ENCODE measurements around the gene ROR2. TPM values are rescaled to one million over a fixed set of nuclear protein-coding genes. Genes with fewer than 3 reads are reported as not detected.

ROR2 gene
- total RNA-seq, 1 experiment from 2014 or later, result not detected

- intact Hi-C loops (cut with micrococcal nuclease; ENCODE audit: unreplicated experiment), result no loop called here
- no peak overlapping the region for H3K4me3 Mint-ChIP-seq (ENCODE audit: low read depth, unreplicated experiment)
- no TSS peak for BruUV-seq (replicated peaks)
- H3K27me3 Mint-ChIP-seq (ENCODE audit: unreplicated experiment), result peaks cover 64% of the 10 kb centered on the region
- H3K36me3 Mint-ChIP-seq (ENCODE audit: insufficient read depth, unreplicated experiment), result no peaks in the 10 kb centered on the region
- TF ChIP-seq CTCF (IDR thresholded peaks at IDR 0.05; ENCODE audit: unreplicated experiment), result no peak
- H3K27ac Mint-ChIP-seq (ENCODE audit: unreplicated experiment), result no peak overlapping the region
- H3K9me3 Mint-ChIP-seq (ENCODE audit: low read depth, unreplicated experiment), result no peaks in the 10 kb centered on the region
- no peaks in the 10 kb centered on the region for H3K4me1 Mint-ChIP-seq (ENCODE audit: low read depth, unreplicated experiment)
- CTCF ChIA-PET, result no interaction called here
- no peak for DNase-seq
Measured at GRCh38 chr9:91896097-91896496, 53.9 kb downstream of the ROR2 start.

GRCh38 chr9:91894536-91894935 is 55.5 kb downstream of the ROR2 start:
- Mint-ChIP-seq H3K27me3 (ENCODE audit: unreplicated experiment) (peaks cover 71% of the 10 kb centered on the region), H3K4me3 (ENCODE audit: low read depth, unreplicated experiment) (no peak overlapping the region), H3K36me3 (ENCODE audit: insufficient read depth, unreplicated experiment) (no peaks in the 10 kb centered on the region), H3K27ac (ENCODE audit: unreplicated experiment) (no peak overlapping the region), H3K9me3 (ENCODE audit: low read depth, unreplicated experiment) (no peaks in the 10 kb centered on the region), H3K4me1 (ENCODE audit: low read depth, unreplicated experiment) (no peaks in the 10 kb centered on the region)
- no peak for TF ChIP-seq CTCF (IDR thresholded peaks at IDR 0.05; ENCODE audit: unreplicated experiment)
- no peak for DNase-seq
- CTCF ChIA-PET, result no interaction called here
- intact Hi-C loops (cut with micrococcal nuclease; ENCODE audit: unreplicated experiment), result no loop called here
- BruUV-seq (replicated peaks), result no TSS peak

DNA sequence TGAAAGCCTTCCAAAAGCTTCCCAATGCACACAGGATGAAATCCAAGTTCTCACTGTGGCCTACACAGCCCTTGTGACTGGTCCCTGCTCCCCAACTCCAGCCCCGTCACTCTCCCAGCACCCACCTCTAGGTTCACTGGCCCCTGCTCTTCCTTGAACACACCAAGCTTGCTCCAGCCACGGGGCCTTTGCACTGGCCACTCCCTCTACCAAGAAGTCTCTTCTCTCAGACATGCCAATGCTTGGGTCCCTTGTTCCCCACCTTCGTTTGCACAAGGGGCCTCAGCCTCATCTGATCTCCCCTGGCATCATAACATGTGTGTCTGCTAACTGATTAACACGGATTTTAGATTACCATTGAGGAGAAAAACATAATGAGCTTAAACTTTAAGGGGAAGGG is 56.0 kb downstream of the ROR2 start:
- intact Hi-C loops (cut with micrococcal nuclease; ENCODE audit: unreplicated experiment), result no loop called here
- Mint-ChIP-seq H3K9me3 (ENCODE audit: low read depth, unreplicated experiment) (no peaks in the 10 kb centered on the region), H3K27ac (ENCODE audit: unreplicated experiment) (no peak overlapping the region), H3K4me3 (ENCODE audit: low read depth, unreplicated experiment) (no peak overlapping the region), H3K36me3 (ENCODE audit: insufficient read depth, unreplicated experiment) (no peaks in the 10 kb centered on the region), H3K4me1 (ENCODE audit: low read depth, unreplicated experiment) (no peaks in the 10 kb centered on the region), H3K27me3 (ENCODE audit: unreplicated experiment) (peaks cover 71% of the 10 kb centered on the region)
- no TSS peak for BruUV-seq (replicated peaks)
- TF ChIP-seq CTCF (IDR thresholded peaks at IDR 0.05; ENCODE audit: unreplicated experiment), result no peak
- DNase-seq, result no peak
- CTCF ChIA-PET, result no interaction called here

DNA sequence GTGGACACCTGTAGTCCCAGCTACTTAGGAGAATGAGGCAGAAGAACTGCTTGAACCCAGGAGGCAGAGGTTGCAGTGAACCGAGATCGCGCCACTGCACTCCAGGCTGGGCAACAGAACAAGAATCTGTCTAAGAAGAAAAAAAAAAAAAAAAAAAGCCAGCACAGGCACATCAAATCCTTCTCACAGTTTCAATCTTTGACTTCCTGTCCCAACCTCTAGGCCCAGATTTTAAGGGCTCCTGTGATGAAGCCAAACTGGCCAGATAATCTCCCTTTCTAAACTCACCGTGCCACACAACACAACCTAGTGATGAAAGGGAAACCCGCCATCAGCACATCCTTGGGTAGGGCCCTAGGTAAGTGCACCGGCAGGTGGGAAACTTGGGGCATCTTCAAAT is 58.1 kb downstream of the ROR2 start:
- Mint-ChIP-seq H3K9me3 (ENCODE audit: low read depth, unreplicated experiment) (no peaks in the 10 kb centered on the region), H3K27ac (ENCODE audit: unreplicated experiment) (no peak overlapping the region), H3K36me3 (ENCODE audit: insufficient read depth, unreplicated experiment) (no peaks in the 10 kb centered on the region), H3K4me3 (ENCODE audit: low read depth, unreplicated experiment) (no peak overlapping the region), H3K4me1 (ENCODE audit: low read depth, unreplicated experiment) (no peaks in the 10 kb centered on the region), H3K27me3 (ENCODE audit: unreplicated experiment) (peaks cover 72% of the 10 kb centered on the region)
- CTCF ChIA-PET, result no interaction called here
- no TSS peak for BruUV-seq (replicated peaks)
- intact Hi-C loops (cut with micrococcal nuclease; ENCODE audit: unreplicated experiment), result no loop called here
- DNase-seq, result no peak
- no peak for TF ChIP-seq CTCF (IDR thresholded peaks at IDR 0.05; ENCODE audit: unreplicated experiment)

GRCh38 chr9:91890662-91891061 is 59.4 kb downstream of the ROR2 start:
- H3K27ac Mint-ChIP-seq (ENCODE audit: unreplicated experiment), result no peak overlapping the region
- H3K27me3 Mint-ChIP-seq (ENCODE audit: unreplicated experiment), result peaks cover 59% of the 10 kb centered on the region
- no TSS peak for BruUV-seq (replicated peaks)
- TF ChIP-seq CTCF (IDR thresholded peaks at IDR 0.05; ENCODE audit: unreplicated experiment), result no peak
- no peaks in the 10 kb centered on the region for H3K4me1 Mint-ChIP-seq (ENCODE audit: low read depth, unreplicated experiment)
- no peaks in the 10 kb centered on the region for H3K9me3 Mint-ChIP-seq (ENCODE audit: low read depth, unreplicated experiment)
- intact Hi-C loops (cut with micrococcal nuclease; ENCODE audit: unreplicated experiment), result no loop called here
- CTCF ChIA-PET, result no interaction called here
- no peaks in the 10 kb centered on the region for H3K36me3 Mint-ChIP-seq (ENCODE audit: insufficient read depth, unreplicated experiment)
- H3K4me3 Mint-ChIP-seq (ENCODE audit: low read depth, unreplicated experiment), result no peak overlapping the region
- no peak for DNase-seq
